IMR-90 (cell line): Measurements from ENCODE around the gene YJEFN3.

ENCODE experiments used
- CEBPB ChIP-seq: IDR thresholded peaks from 2 replicates; pipeline ENCODE4 v1.6.1; 2012; ENCODE audit warnings: low read depth, low read length, improper control_type of control experiment
- CTCF ChIP-seq: conservative IDR thresholded peaks from 2 replicates; pipeline ENCODE4 v1.5.1; 2012; ENCODE audit warnings: mild to moderate bottlenecking, low read depth, low read length, improper control_type of control experiment
- MAZ ChIP-seq: IDR thresholded peaks from 2 replicates; pipeline ENCODE4 v1.6.1; 2012; ENCODE audit warnings: low read depth, mild to moderate bottlenecking, low read length, improper control_type of control experiment, moderate library complexity, borderline replicate concordance
- SMC3 ChIP-seq: fragments of 150-350 bp; IDR thresholded peaks from 2 replicates; pipeline ENCODE4 v1.6.1; 2016; ENCODE audit warnings: low read depth, mild to moderate bottlenecking, antibody characterized with exemption, low read length, moderate library complexity

GRCh38 chr19:19485998-19486290 is 42.8 kb upstream of the YJEFN3 start:
- no peak for TF ChIP-seq MAZ
- TF ChIP-seq CTCF: no peak
- TF ChIP-seq CEBPB: no peak
- TF ChIP-seq SMC3: no peak
